Keratinocyte (primary cell): ENCODE measurements around the gene TNS1. TPM values are rescaled to one million over a fixed set of nuclear protein-coding genes. Genes with fewer than 3 reads are reported as not detected.

Experiments
- DNase-seq: peaks from one replicate; pipeline ENCODE4 v3.0.0-alpha.2; 2011; ENCODE audit warnings: low read depth, missing footprints, low spot score
- FAIRE-seq: peaks from 2 replicates; lab custom pipeline; 2011; peaks lifted over from hg19 to GRCh38; lab: Jason Lieb, UNC
- H2AFZ ChIP-seq: 2 replicates; pipeline ENCODE4 v1.6.0; 2012; ENCODE audit warnings: low read length, control low read depth, inconsistent platforms; ENCODE audit not compliant: control insufficient read depth
- H3K27ac ChIP-seq: 2 replicates; pipeline ENCODE4 v1.5.1; 2011; ENCODE audit warnings: low read length; ENCODE audit not compliant: control insufficient read depth, insufficient read depth
- H3K27me3 ChIP-seq: 3 replicates; pipeline ENCODE4 v1.6.0; 2011; ENCODE audit warnings: low read length; ENCODE audit not compliant: control insufficient read depth, insufficient read depth; ENCODE audit errors: extremely low read depth
- H3K36me3 ChIP-seq, 2 experiments: 2 replicates in 1 of 2; 3 replicates in 1 of 2; pipeline ENCODE4 v1.5.1; 2011; ENCODE audit warnings: low read length in 2 of 2, mild to moderate bottlenecking in 1 of 2; ENCODE audit not compliant: control insufficient read depth in 2 of 2, insufficient read depth in 2 of 2; ENCODE audit errors: extremely low read depth in 1 of 2
- H3K4me1 ChIP-seq: 3 replicates; pipeline ENCODE4 v1.5.1; 2011; ENCODE audit warnings: low read length; ENCODE audit not compliant: control insufficient read depth, insufficient read depth; ENCODE audit errors: extremely low read depth
- H3K4me2 ChIP-seq: 3 replicates; pipeline ENCODE4 v1.6.0; 2011; ENCODE audit warnings: low read depth, low read length; ENCODE audit not compliant: control insufficient read depth, insufficient read depth; ENCODE audit errors: extremely low read depth
- H3K4me3 ChIP-seq, 3 experiments: fragments of 200-600 bp in 1 of 3; sonication (generic) in 1 of 3; 2 replicates in 2 of 3; 3 replicates in 1 of 3; pipeline ENCODE4 v1.5.1; 2011 to 2016; ENCODE audit warnings: low read length in 3 of 3, mild to moderate bottlenecking in 3 of 3, control low read depth in 2 of 3, inconsistent platforms in 1 of 3, low read depth in 1 of 3, mixed read lengths in 1 of 3, mixed run types in 1 of 3, moderate library complexity in 1 of 3; ENCODE audit not compliant: control insufficient read depth in 2 of 3, insufficient read depth in 2 of 3; ENCODE audit errors: extremely low read depth in 1 of 3
- H3K79me2 ChIP-seq: 2 replicates; pipeline ENCODE4 v1.6.0; 2012; ENCODE audit warnings: low read length; ENCODE audit not compliant: control insufficient read depth, insufficient read depth
- H3K9ac ChIP-seq: 3 replicates; pipeline ENCODE4 v1.6.0; 2011; ENCODE audit warnings: low read length; ENCODE audit not compliant: control insufficient read depth, insufficient read depth; ENCODE audit errors: extremely low read depth
- H3K9me1 ChIP-seq: 3 replicates; pipeline ENCODE4 v1.6.0; 2011; ENCODE audit warnings: low read length; ENCODE audit not compliant: control insufficient read depth, insufficient read depth; ENCODE audit errors: extremely low read depth
- H3K9me3 ChIP-seq: 2 replicates; pipeline ENCODE4 v1.5.1; 2012; ENCODE audit warnings: low read depth, low read length; ENCODE audit not compliant: control insufficient read depth
- H4K20me1 ChIP-seq: 3 replicates; pipeline ENCODE4 v1.6.0; 2011; ENCODE audit warnings: low read length; ENCODE audit not compliant: control insufficient read depth, insufficient read depth; ENCODE audit errors: extremely low read depth
- EZH2 ChIP-seq: IDR thresholded peaks from one replicate; pipeline ENCODE4 v1.6.1; 2012; ENCODE audit warnings: inconsistent platforms, mild to moderate bottlenecking, low read length, moderate library complexity
- dilution Hi-C: fragments of 300-500 bp; cut with MboI; formaldehyde crosslinking; loops from one replicate; pipeline ENCODE4 v1.7.0; 2020; ENCODE audit warnings: low sequenced_read_pairs; ENCODE audit not compliant: extremely low pct_ligation_motif_present
- polyA minus RNA-seq, 3 experiments: library from RNA; depleted of rRNA, polyadenylated mRNA; stranded (reverse); fragments of >200 nt; gene quantifications; 1 replicate in 1 of 3; 2 replicates in 1 of 3; 3 replicates in 1 of 3; pipeline ENCODE4 v1.2.3, GENCODE V29; 2011
- polyA plus RNA-seq, 5 experiments: library from polyadenylated mRNA; depleted of rRNA in 3 of 5; stranded (reverse) in 3 of 5; stranded (forward) in 1 of 5; unstranded in 1 of 5; fragments of >200 nt; gene quantifications; 1 replicate in 1 of 5; 2 replicates in 3 of 5; 3 replicates in 1 of 5; pipeline versions ENCODE4 v1.2.1 to v1.2.3, GENCODE V29; 2011 to 2012; ENCODE audit warnings: missing spikeins in 2 of 5, low read depth in 1 of 5, low replicate concordance in 1 of 5
- TF ChIP-seq, protein P1 (sequence below), 3 experiments: IDR thresholded peaks in 1 of 3; conservative IDR thresholded peaks in 1 of 3; optimal IDR thresholded peaks in 1 of 3; 2 replicates in 2 of 3; 3 replicates in 1 of 3; pipeline versions ENCODE3 to v1.5.1; 2011; ENCODE audit warnings: low read length in 3 of 3, mild to moderate bottlenecking in 3 of 3, moderate library complexity in 2 of 3, control low read depth in 1 of 3, inconsistent platforms in 1 of 3; ENCODE audit not compliant: insufficient read depth in 2 of 3; ENCODE audit errors: extremely low read depth in 1 of 3

Gene TNS1
- 1.7 to 2.9 TPM (median 2.5 TPM) in 3 replicates for polyA plus RNA-seq
- polyA plus RNA-seq (2011; ENCODE audit: low read depth) = 0.54 TPM
- polyA plus RNA-seq (2011; cell fraction: cytosol; rRNA removed) = 1.1 and 1.4 TPM in 2 replicates
- polyA plus RNA-seq (2011; cell fraction: nucleus; rRNA removed) = 13.6 and 14.6 TPM in 2 replicates
- polyA plus RNA-seq (2012; ENCODE audit: low replicate concordance) = 1.4 and 5.7 TPM in 2 replicates
- polyA minus RNA-seq = 9.7 to 35.0 TPM (median 17.2 TPM) in 3 replicates
- 3.8 TPM for polyA minus RNA-seq (2011; cell fraction: cytosol; rRNA and poly(A)+ RNA removed)
- polyA minus RNA-seq (2011; cell fraction: nucleus; rRNA and poly(A)+ RNA removed) = 13.3 and 20.4 TPM in 2 replicates

DNA sequence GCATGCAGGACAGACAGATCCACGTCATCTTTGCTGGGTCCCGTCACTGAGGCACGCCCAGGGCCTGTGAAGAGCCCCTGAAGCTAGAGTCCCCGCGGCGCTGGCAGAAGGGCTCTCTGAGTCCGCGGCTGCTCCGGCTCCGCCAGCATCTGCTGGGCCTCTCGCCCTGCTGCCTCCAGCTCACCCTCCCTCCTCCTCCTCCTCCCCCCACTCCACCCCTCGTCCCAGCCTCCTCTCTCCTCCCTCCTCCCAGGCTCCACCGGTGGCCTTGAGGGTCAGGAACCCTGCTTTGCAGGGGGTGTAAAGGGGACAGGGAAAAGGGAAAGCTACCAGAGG is at the start of gene TNS1:
Gene TNS1, minus strand, starts transcription at position 151 of the 336 bp plus-strand sequence. Its CDS starts 123 bp downstream, at position 28.
- TF ChIP-seq, protein P1, sequence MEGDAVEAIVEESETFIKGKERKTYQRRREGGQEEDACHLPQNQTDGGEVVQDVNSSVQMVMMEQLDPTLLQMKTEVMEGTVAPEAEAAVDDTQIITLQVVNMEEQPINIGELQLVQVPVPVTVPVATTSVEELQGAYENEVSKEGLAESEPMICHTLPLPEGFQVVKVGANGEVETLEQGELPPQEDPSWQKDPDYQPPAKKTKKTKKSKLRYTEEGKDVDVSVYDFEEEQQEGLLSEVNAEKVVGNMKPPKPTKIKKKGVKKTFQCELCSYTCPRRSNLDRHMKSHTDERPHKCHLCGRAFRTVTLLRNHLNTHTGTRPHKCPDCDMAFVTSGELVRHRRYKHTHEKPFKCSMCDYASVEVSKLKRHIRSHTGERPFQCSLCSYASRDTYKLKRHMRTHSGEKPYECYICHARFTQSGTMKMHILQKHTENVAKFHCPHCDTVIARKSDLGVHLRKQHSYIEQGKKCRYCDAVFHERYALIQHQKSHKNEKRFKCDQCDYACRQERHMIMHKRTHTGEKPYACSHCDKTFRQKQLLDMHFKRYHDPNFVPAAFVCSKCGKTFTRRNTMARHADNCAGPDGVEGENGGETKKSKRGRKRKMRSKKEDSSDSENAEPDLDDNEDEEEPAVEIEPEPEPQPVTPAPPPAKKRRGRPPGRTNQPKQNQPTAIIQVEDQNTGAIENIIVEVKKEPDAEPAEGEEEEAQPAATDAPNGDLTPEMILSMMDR (optimal IDR thresholded peaks at IDR 0.05 in 1 of 3, IDR thresholded peaks at IDR 0.05 in 1 of 3, conservative IDR thresholded peaks at IDR 0.05 in 1 of 3; ENCODE audit: extremely low read depth in 1 of 3, insufficient read depth in 2 of 3, low read length in 3 of 3) = no peak
- TF ChIP-seq EZH2 = no peak
- no peaks in the 10 kb centered on the region for H3K36me3 ChIP-seq
- no peaks in the 10 kb centered on the region for H3K79me2 ChIP-seq
- H3K4me2 ChIP-seq = no peak within 1 kb of the TSS
- DNase-seq (no peak), FAIRE-seq (no peak)
- peaks cover 9% of the 10 kb centered on the region for H3K27me3 ChIP-seq
- H2AFZ ChIP-seq = no peak within 1 kb of the TSS
- H4K20me1 ChIP-seq = no peaks in the 10 kb centered on the region
- no peak within 1 kb of the TSS for H3K9ac ChIP-seq
- no peaks in the 10 kb centered on the region for H3K9me3 ChIP-seq
- peaks cover 34% of the 10 kb centered on the region for H3K4me1 ChIP-seq
- H3K27ac ChIP-seq = no peak within 1 kb of the TSS
- no peaks in the 10 kb centered on the region for H3K9me1 ChIP-seq
- dilution Hi-C loops = no loop called here
- no peak within 1 kb of the TSS for H3K4me3 ChIP-seq

DNA sequence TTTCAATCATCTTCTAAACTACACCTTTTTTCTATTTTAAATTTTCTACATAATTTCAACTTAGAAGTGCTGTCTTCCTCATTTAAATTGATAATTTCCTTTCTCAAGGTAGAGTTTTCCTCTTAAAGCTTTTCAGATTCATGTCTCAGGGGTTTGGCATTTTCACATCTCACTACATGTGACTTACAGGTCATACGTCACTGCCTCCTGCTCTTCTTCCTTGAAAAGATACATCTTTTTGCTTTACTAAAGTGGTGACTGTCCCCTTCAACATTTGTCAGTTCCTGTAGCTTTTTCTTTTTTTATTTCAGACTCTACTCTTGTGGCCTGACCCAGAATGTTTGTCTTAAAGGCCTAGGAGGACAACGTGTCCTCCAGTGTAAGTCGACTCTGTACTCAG is 49.1 kb upstream of the TNS1 start:
- Histone ChIP-seq H2AFZ (no peak overlapping the region), H3K27ac (no peak overlapping the region), H3K27me3 (peaks cover 30% of the 10 kb centered on the region), H3K9me1 (no peaks in the 10 kb centered on the region), H3K36me3 (no peaks in the 10 kb centered on the region), H3K79me2 (no peaks in the 10 kb centered on the region), H3K4me1 (no peaks in the 10 kb centered on the region), H4K20me1 (no peaks in the 10 kb centered on the region), H3K4me3 (no peak overlapping the region), H3K4me2 (no peak overlapping the region), H3K9ac (no peak overlapping the region), H3K9me3 (no peaks in the 10 kb centered on the region)
- dilution Hi-C loops = no loop called here
- FAIRE-seq = no peak
- DNase-seq = no peak
- TF ChIP-seq EZH2 = no peak
- TF ChIP-seq, protein P1 (optimal IDR thresholded peaks at IDR 0.05 in 1 of 3, IDR thresholded peaks at IDR 0.05 in 1 of 3, conservative IDR thresholded peaks at IDR 0.05 in 1 of 3; ENCODE audit: extremely low read depth in 1 of 3, insufficient read depth in 2 of 3, low read length in 3 of 3) = no peak
